Measurements from ENCODE around the gene FAM217B.

FAM217B gene

GRCh38 chr20:59976156-59976782 lies 36.1 kb downstream of the FAM217B start:
- no peak for DNase-seq (ENCODE audit: low read depth in 2 of 2)

DNA sequence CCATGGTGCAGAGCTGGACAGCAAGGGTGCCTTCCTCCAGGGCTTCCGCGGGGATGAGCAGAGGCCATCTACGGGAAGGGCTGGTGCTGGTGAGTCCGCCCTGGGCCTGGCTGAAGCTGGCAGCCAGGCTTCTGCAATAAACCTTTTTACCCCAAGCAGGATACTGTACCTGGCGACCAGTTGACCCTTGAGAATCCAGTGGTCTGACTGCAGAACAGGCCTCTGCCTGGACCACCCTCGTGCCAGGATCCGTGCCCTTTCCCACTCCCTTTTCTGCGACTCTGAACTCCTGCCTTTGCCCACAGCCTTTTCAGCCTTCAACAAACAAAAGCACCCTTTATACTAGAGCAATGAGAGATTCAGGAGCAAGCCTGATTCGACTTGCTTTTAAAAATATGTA lies 36.9 kb downstream of the FAM217B start:
- DNase-seq (ENCODE audit: low read depth in 2 of 2): no peak

GRCh38 chr20:59983076-59983475 lies 42.9 kb downstream of the FAM217B start:
- no peak for DNase-seq (ENCODE audit: low read depth in 2 of 2)

DNA sequence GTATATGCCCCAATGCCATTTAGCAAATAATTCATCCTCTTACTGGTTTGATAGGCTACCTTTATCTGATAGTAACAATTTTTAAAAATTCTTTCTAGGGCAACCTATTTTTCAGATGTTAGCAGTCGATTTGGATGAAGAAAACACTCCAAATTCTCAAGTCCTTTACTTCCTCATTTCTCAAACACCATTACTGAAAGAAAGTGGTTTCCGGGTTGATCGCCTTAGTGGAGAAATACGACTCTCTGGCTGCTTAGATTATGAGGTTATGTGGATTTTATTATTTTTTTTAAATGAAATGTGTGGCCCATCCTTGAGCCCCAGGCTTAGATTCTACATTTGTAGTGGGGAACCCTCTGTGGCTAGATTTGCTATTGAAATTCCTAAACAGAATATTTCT lies 44.4 kb downstream of the FAM217B start:
- DNase-seq (ENCODE audit: low read depth in 2 of 2): no peak

- DNase-seq (ENCODE audit: low read depth in 2 of 2): no peak
These were observed 45.0 kb downstream of the FAM217B start for GRCh38 chr20:59985164-59985563.

DNA sequence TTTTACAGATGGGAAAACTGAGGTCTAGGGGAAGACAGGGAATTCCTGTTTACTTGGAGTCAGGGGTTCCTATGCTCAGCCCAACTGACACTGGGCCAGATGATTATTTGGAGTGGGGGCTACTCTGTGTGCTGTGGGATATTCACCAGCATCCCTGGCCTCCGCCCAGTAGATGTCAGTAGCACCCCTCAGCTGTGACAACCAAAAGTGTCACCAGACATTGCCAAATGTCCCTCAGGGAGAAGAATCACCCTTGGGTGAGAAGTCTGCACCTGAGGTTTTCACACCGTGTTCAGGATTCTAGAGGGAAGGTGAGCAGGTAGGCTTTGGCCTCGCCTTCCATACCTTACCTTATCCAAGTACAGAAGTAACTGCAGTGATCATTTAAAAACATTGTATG lies 45.7 kb downstream of the FAM217B start:
- no peak for DNase-seq (ENCODE audit: low read depth in 2 of 2)

DNA sequence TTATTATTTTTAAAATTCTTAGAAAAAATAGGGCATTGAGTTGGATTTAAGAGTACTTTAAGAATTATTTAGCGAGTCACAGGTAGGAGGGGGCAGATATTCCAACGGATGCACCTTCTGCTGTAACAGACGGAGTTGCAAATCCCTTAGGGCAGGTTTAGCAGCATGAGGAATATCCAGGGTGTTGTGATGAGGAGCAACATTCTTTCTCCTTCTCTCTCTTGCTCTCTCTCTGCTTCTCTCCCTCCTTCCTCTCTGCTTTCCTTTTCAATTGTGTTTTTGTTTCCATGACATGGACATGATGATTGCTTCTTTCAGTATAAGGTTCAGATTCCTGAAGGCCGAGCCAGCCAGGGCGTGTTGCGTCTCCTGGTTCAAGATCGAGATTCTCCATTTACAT lies 46.9 kb downstream of the FAM217B start:
- no peak for DNase-seq (ENCODE audit: low read depth in 2 of 2)

DNA sequence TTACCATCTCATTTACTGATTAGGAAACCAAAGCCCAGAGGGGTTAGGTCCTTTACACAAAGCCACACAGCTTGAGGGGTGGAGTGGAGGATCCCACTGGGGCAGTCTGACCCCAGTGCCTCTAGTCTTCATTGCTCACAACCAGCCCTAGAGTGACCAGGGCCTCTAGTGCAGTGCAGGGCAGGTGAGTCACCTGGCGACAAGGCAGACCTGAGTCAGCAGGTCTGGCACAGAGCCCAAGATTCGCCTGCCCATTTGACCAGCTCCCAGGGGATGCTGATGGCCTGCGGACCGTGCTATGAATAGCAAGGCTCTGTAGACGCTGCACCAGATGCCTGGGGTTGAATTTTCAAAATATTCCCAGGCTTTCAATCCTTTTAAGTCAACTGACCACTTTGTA lies 48.0 kb downstream of the FAM217B start:
- DNase-seq (ENCODE audit: low read depth in 2 of 2): no peak

DNA sequence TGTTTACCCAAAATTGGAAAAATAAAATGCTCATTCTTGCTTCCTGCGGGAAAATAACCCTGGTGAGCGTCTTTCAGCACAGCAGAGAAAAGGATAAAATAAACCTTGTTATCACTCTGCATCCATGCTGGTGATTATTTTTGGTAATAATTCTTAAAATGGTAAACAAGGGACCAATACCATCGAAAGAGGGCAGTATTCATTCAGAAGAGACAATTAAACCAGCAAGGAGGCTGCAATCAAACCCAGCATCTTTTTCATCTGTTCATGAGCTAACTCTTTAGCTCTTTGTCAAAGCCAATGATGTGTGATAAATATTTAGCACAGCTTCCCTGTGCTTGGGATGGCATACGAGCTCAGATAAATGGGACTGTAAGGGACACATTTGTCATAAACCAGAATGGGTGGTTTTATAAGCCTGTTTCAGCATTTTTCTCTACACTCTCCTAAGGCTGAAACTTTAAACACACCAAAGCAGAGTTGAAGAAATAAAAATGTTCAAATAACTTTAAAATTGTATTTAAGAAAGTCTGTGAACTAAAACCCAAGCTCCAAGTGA lies 52.4 kb downstream of the FAM217B start:
- no peak for DNase-seq (ENCODE audit: low read depth in 2 of 2)

GRCh38 chr20:59993736-59994430 lies 53.7 kb downstream of the FAM217B start:
- no peak for DNase-seq (ENCODE audit: low read depth in 2 of 2)

GRCh38 chr20:59994697-59995122 lies 54.5 kb downstream of the FAM217B start:
- DNase-seq (ENCODE audit: low read depth in 2 of 2): no peak

GRCh38 chr20:59996108-59996507 lies 55.9 kb downstream of the FAM217B start:
- no peak for DNase-seq (ENCODE audit: low read depth in 2 of 2)

GRCh38 chr20:59997896-59998295 lies 57.7 kb downstream of the FAM217B start:
- DNase-seq (ENCODE audit: low read depth in 2 of 2): no peak
